D721Med (cell line): Measurements from ENCODE around the gene IQGAP2.

Experiments
- DNase-seq: peaks from one replicate; pipeline ENCODE4 v3.0.0; 2011; ENCODE audit warnings: low spot score; ENCODE audit not compliant: insufficient read length
- FAIRE-seq: peaks from 2 replicates; lab custom pipeline; 2011; peaks lifted over from hg19 to GRCh38; lab: Jason Lieb, UNC
- TF ChIP-seq, protein P1 (sequence below): IDR thresholded peaks from 2 replicates; pipeline ENCODE4 v1.5.1; 2012; ENCODE audit warnings: mild to moderate bottlenecking, control low read depth; ENCODE audit not compliant: insufficient read depth; ENCODE audit errors: missing control alignments

IQGAP2 gene

DNA sequence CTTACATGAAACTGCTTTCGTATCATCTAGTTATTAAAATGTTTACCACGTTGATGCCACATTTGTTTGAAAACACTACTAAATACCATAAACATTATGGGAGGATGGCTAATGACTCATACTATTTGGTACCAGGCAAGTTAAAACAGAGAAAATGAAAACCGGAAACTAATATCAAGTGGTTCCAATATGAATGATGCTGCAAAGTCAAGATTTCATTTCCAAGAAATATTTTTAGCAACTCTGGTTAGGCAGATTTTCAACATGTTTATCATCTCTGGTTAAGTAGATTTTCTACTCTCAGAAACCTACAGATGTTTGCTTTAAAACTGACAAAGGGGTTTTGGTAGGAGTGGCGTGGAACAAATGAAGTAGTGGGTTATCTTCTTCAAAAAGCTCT lies 307.9 kb downstream of the IQGAP2 start:
- no peak for FAIRE-seq
- DNase-seq: no peak
- TF ChIP-seq, protein P1, sequence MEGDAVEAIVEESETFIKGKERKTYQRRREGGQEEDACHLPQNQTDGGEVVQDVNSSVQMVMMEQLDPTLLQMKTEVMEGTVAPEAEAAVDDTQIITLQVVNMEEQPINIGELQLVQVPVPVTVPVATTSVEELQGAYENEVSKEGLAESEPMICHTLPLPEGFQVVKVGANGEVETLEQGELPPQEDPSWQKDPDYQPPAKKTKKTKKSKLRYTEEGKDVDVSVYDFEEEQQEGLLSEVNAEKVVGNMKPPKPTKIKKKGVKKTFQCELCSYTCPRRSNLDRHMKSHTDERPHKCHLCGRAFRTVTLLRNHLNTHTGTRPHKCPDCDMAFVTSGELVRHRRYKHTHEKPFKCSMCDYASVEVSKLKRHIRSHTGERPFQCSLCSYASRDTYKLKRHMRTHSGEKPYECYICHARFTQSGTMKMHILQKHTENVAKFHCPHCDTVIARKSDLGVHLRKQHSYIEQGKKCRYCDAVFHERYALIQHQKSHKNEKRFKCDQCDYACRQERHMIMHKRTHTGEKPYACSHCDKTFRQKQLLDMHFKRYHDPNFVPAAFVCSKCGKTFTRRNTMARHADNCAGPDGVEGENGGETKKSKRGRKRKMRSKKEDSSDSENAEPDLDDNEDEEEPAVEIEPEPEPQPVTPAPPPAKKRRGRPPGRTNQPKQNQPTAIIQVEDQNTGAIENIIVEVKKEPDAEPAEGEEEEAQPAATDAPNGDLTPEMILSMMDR: no peak

DNA sequence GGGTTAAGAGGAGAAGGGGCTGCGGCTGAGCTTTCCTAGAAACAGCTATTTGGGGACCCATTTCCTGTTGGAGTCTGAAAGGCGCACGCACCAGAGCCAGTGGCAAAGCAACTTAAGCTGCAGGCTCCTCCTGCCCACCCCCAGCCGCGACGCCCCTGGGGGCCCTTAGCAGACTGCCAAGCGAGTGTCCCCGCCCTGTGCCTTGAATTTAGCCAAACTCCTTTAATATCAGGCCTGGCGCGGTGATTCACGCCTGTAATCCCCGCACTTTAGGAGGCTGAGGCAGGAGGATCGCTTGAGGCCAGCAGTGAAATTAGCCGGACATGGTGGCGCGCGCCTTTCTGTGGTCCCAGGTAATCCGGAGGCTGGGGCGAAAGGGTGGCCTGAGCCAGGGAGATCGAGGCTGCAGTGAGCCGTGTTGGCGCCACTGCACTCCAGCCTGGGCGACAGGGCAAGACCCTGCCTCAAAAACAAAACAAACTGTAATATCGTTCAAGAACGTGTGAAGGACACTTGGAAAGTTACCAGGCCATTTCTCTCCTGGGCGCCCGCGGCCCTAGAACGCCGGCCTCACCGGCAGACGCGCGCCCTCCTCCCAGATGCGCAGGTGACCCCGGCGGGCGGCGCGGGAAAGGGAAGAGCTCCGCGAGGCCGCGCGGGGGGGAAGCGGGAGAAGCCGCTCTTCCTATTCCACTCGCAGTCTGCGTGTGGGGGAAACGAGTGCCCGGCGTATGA lies 311.8 kb downstream of the IQGAP2 start:
- FAIRE-seq: no peak
- no peak for DNase-seq
- TF ChIP-seq, protein P1: no peak

DNA sequence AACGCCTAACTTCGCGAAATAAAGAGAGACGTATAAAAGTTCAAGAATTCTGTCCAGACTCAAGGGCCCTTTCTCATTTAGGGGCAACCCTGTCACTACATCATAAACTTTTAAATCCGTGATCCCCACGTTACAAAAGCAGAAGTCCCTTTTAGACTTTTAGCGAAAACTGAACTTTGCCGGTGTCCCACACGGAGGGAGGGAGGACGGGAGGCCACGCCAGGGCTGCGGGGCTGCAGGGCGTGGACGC lies 312.3 kb downstream of the IQGAP2 start:
- TF ChIP-seq, protein P1: no peak
- DNase-seq (no peak), FAIRE-seq (no peak)

DNA sequence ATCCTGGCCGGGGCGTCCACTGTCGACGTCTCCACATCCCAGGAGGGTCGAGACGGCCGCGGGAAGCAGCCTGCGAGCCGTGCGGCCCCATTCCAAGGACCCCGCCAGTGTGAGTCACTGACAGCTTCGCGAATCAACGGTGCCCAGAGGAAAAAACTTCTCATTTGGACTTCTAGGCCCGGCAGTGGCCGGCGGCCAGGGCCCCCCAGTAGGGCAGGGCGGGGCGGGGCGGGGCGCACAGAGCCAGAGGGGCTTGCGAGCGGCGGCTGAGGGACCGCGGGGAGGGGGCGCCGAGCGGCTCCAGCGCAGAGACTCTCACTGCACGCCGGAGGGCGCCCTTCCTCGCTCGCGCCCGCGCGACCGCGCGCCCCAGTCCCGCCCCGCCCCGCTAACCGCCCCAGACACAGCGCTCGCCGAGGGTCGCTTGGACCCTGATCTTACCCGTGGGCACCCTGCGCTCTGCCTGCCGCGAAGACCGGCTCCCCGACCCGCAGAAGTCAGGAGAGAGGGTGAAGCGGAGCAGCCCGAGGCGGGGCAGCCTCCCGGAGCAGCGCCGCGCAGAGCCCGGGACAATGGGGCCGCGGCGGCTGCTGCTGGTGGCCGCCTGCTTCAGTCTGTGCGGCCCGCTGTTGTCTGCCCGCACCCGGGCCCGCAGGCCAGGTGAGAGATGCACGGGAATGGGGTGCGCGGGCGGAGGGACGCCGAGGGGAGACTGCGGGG lies 312.8 kb downstream of the IQGAP2 start, which contains the start of gene F2R:
Gene F2R (plus strand): TSS at position 391 of the 720 bp plus-strand sequence. CDS start 182 bp downstream, at position 573.
- DNase-seq (peak; percentile 74), FAIRE-seq (no peak)
- TF ChIP-seq, protein P1: peak; percentile 45

DNA sequence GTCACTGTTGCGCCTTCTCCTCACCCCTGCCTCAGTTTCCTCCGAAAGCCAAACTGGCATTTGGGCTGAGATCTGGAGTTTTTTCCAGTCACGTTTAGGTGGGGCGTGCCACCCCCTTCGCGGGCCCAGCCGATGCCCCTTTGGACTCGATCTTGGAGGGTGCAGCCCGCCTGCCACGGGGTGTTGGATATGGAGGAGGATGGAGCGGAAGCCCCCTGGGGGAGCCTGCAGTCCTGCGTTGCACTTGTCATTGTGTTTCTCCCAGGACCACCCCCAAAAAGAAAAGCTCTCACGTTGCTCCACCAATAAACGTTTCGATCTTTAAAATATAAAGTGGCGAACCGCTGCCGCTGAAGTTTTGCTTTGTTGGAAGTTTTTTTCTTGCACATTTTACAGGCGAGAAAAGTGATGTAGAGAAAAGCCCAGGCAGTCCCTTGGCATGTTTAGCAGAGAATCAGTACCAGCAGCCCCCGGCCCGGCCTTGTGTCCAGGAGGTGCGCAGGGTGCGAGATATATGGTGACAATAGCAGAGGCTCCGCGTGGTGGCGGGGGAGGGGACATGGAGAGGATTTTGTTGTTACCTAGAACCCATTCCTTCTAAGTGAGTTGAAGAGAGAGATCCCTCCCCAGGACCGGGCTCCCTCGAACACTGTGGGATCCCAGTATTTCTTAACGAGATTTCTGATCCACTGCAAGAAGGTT lies 313.5 kb downstream of the IQGAP2 start:
- no peak for FAIRE-seq
- TF ChIP-seq, protein P1: no peak
- DNase-seq: no peak

DNA sequence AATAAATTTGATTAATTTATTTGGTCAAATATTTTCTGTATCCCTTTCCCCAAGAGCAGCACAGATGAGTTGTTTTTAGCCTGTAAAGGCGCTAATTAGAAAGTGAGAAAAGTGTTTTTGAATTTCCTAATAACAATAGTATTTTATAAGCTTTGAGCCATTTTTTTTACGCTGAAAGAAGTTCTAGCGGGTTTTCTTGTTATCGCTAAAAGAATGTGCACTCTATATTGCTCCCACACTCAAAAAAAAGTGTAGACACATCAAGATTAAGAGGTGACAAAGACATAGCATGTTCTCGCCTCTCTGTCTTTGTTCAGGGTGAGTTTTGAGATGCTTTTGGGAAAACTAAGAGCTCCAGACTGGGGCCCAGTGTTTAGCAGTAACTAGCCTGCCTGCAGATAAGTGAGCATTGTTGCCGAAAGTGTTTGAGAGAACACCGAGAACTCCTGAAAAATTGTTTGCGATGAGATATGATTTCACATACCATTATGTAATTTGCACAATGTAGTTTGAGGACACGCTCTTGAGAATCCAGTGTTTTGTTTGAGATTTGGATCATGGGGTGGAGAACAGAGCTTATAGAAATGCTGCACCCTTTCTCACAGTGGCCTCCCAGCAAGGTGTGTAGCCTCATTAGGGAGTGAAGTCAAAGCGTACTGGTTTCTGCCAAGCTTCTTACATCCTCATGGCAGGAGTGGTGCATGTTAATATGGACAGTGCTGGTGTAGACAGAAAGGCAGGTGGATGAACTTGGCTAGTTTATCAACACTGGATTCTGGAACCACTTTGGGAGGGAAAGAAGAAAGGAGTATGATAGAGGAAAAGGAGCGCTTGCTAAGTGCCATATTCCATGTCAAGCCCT lies 314.4 kb downstream of the IQGAP2 start:
- TF ChIP-seq, protein P1: no peak
- DNase-seq (no peak), FAIRE-seq (no peak)
